Measurements from ENCODE around the gene ALG2. TPM values are rescaled to one million over a fixed set of nuclear protein-coding genes. Genes with fewer than 3 reads are reported as not detected.
A peak's percentile ranks its signal among the peaks of the same experiment; 100 is the strongest.

The ALG2 gene
- 10 to 100 TPM; 21.0 to 23.6 (median 23.4) TPM for total RNA-seq

GRCh38 chr9:99221621-99222415, at the start of gene ALG2, which contains the start of gene SEC61B:
Gene ALG2, minus strand, starts transcription at chr9:99221942. Its CDS starts 48 bp downstream, at chr9:99221894.
Gene SEC61B, plus strand, starts transcription at chr9:99222282. Its CDS starts 82 bp downstream, at chr9:99222364.
- no peaks in the 10 kb centered on the region for H3K9me3 Mint-ChIP-seq
- peak; percentile 94 to 95 for ATAC-seq
- peaks cover 72% of the 10 kb centered on the region for H3K4me1 Mint-ChIP-seq (ENCODE audit: low read depth)
- H3K36me3 Mint-ChIP-seq (ENCODE audit: insufficient read depth), result peaks cover 40% of the 10 kb centered on the region
- H3K27me3 Mint-ChIP-seq (ENCODE audit: low read depth), result no peaks in the 10 kb centered on the region
- H3K4me3 Mint-ChIP-seq, result peak within 1 kb of the TSS; percentile 95
- DNase-seq, result peak; percentile 91

DNA sequence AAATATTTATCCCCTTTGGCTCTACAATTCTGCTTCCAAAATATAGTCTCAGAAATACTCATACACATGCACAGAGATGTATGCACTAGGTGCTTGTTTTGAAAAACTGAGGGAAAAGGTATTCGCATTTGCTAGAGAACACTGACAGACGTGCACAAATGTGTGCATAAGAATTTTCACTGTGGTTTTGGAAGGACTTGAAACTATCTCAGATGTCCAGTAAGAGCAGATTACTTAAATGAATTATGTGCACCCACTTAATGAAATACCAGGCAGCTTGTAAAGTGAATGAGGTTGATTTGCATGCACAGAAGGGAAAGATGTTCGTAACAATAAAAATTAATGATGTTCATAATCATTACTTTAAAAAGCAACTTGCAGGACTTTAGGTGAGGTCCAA, 48.7 kb upstream of the ALG2 start:
- DNase-seq, result no peak
- no peaks in the 10 kb centered on the region for H3K36me3 Mint-ChIP-seq (ENCODE audit: insufficient read depth)
- no peak for ATAC-seq
- peaks cover 7% of the 10 kb centered on the region for H3K27me3 Mint-ChIP-seq (ENCODE audit: low read depth)
- H3K9me3 Mint-ChIP-seq, result no peaks in the 10 kb centered on the region
- peaks cover 10% of the 10 kb centered on the region for H3K4me1 Mint-ChIP-seq (ENCODE audit: low read depth)
- no peak overlapping the region for H3K4me3 Mint-ChIP-seq

DNA sequence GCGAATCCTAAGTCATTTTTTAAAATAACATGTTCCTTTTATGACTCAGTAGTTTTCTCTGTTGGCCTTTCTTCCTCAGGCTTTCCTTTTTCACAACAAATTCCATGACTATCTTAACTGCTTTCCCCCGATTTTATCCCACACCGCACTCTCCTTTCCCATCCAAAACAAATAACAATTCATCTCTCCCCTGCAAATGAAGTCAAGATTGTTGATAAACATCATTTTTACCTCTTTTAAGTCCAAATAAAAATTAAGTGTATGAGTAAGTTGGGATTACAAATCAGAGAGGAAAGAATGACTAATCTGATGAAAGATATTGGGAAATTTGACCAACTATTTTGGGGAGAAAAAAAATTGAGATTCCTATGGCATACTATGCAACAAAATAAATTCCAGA, 47.7 kb upstream of the ALG2 start:
- Mint-ChIP-seq H3K36me3 (ENCODE audit: insufficient read depth) (no peaks in the 10 kb centered on the region), H3K4me3 (no peak overlapping the region), H3K4me1 (ENCODE audit: low read depth) (peaks cover 10% of the 10 kb centered on the region), H3K27me3 (ENCODE audit: low read depth) (peaks cover 7% of the 10 kb centered on the region), H3K9me3 (no peaks in the 10 kb centered on the region)
- DNase-seq (no peak), ATAC-seq (no peak)

DNA sequence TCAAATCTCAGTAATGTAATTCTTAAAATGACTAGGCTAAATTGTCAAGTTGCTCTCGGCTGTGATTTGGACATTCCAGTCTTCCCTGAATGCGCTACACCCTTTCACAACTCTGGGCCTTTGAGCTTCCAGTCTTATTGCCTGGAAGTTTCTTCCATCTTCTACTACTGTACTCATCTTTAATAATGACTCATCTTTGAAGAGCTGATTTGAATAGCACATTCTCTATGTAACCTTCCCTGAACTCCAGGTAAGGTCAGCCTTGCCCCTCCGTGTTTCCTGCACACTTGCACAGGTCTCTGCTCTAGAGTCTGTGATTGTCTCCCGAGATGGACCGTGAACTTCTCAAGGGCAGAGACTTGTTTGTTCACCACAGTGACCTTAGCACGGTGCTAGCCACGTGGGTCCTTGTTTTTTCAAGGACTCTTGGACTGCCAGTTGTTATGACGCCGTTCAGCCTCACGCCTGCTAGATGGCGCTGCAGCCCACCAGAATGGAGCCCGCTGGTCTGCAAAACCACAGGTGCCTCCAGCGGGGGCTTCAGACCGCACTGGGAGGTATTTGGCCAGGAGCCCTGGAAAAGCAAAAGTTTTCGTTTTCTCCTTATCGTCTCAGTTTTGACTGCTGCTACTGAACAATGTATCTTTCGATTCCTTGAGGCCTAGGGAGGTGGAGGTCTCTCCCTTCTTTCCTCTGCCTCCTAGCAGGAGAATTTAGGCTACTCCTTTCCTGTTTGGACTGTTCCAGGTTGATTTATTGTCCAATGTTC, 44.7 kb upstream of the ALG2 start:
- H3K36me3 Mint-ChIP-seq (ENCODE audit: insufficient read depth), result no peaks in the 10 kb centered on the region

GRCh38 chr9:99265691-99266090, 43.9 kb upstream of the ALG2 start:
- Mint-ChIP-seq H3K9me3 (no peaks in the 10 kb centered on the region), H3K27me3 (ENCODE audit: low read depth) (peaks cover 5% of the 10 kb centered on the region), H3K4me1 (ENCODE audit: low read depth) (peaks cover 10% of the 10 kb centered on the region), H3K4me3 (no peak overlapping the region), H3K36me3 (ENCODE audit: insufficient read depth) (no peaks in the 10 kb centered on the region)
- no peak for ATAC-seq
- no peak for DNase-seq

More for the DNA sequence above, 44.7 kb upstream of the ALG2 start:
- DNase-seq (peak; percentile 46), ATAC-seq (peak; percentile 75 to 85)
- no peaks in the 10 kb centered on the region for H3K9me3 Mint-ChIP-seq
- H3K4me1 Mint-ChIP-seq (ENCODE audit: low read depth), result peaks cover 10% of the 10 kb centered on the region
- peak overlapping the region; percentile 51 for H3K4me3 Mint-ChIP-seq
- H3K27me3 Mint-ChIP-seq (ENCODE audit: low read depth), result peaks cover 5% of the 10 kb centered on the region

DNA sequence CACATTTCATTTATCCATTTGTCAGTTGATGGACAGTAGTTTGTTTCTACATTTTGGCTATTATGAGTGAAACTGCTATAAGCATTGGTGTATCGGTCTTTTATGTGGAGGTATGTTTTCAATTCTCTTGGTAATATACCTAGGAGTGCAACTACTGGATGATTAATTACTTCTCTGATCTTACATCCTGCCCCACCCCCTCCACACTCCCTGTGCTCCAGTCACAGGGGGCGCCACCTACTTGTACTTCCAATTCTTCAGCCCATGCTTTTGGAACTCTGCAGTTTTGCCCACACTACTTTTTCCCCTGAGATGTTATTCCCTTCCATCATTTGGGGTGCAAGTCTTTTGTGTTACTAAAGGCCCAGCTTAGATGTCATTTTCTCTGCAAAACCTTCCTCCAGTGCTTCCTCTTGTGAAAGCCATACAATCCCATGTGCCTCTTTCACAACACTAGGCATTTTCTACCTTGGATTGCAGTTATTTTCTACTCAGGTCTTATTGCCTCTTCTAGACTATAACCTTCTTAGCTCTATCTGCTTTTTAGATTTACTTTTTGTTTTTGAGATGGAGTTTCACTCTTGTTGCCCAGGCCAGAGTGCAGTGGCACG, 42.4 kb upstream of the ALG2 start:
- H3K9me3 Mint-ChIP-seq, result no peaks in the 10 kb centered on the region
- no peaks in the 10 kb centered on the region for H3K27me3 Mint-ChIP-seq (ENCODE audit: low read depth)
- no peaks in the 10 kb centered on the region for H3K36me3 Mint-ChIP-seq (ENCODE audit: insufficient read depth)
- no peak overlapping the region for H3K4me3 Mint-ChIP-seq
- ATAC-seq, result peak in 1 of 2 donors; percentile 19
- H3K4me1 Mint-ChIP-seq (ENCODE audit: low read depth), result peaks cover 16% of the 10 kb centered on the region
- DNase-seq, result no peak

DNA sequence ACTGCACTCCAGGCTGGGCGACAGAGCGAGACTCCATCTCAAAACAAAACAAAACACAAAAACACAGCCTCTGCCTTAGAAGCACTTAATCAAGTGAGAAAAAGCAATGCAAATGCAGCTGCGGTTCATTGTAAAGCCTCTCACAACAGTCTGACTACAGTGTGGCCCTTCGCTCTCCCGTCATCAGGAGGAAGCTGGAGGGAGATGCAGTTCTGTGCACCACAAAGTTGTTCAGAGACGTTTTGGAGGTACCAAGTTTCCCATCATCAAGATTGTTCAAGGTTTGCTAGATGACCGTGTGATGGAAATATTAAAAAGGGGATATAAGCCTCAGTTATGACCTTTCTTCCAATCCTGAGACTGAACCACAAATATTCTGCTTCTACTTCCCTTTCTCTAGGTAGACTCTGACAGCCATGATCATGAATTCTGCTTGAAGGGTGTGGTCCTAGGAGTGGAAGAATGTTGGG, 41.2 kb upstream of the ALG2 start:
- Mint-ChIP-seq H3K36me3 (ENCODE audit: insufficient read depth) (no peaks in the 10 kb centered on the region), H3K4me3 (no peak overlapping the region), H3K9me3 (no peaks in the 10 kb centered on the region), H3K27me3 (ENCODE audit: low read depth) (no peaks in the 10 kb centered on the region), H3K4me1 (ENCODE audit: low read depth) (peaks cover 18% of the 10 kb centered on the region)
- ATAC-seq (no peak), DNase-seq (no peak)

GRCh38 chr9:99261923-99262322, 40.2 kb upstream of the ALG2 start:
- no peak for ATAC-seq
- Mint-ChIP-seq H3K4me3 (no peak overlapping the region), H3K27me3 (ENCODE audit: low read depth) (no peaks in the 10 kb centered on the region), H3K36me3 (ENCODE audit: insufficient read depth) (no peaks in the 10 kb centered on the region), H3K4me1 (ENCODE audit: low read depth) (peaks cover 16% of the 10 kb centered on the region), H3K9me3 (no peaks in the 10 kb centered on the region)
- DNase-seq, result no peak

DNA sequence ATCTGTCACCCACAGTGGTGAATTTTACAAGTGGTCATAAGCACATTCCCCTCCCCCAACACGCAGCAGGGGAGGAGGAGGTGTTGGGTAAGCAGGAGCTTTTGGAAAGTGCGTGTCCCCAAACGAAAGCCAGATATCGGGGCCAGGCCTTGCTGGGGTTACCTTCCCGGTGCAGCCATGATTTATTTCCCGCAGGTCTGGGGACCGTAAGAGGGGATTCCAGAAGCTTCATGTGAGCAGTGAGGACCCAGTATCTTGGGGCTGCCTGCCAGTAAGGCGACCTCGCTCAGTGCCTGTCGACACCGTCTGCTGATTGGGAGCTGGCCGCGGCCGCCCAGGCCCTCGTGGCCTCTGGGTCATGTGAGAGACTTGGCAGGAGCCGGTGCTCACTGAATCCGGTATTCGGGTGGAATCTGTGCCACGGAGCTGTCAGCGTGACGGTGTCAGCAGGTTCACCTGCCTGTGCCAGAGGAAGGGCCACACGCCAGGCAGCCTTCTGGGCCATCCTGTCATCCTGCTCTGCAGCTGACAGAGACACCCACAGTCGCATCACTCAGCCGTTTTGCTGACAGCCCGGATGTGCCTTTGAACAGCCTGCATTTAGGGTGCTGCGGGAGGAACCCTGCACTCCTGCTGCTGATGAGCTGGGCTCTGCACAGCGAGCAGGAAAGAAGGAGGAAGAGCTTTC, 37.6 kb upstream of the ALG2 start:
- peak; percentile 17 for DNase-seq
- Mint-ChIP-seq H3K4me3 (no peak overlapping the region), H3K27me3 (ENCODE audit: low read depth) (peaks cover 3% of the 10 kb centered on the region)

DNA sequence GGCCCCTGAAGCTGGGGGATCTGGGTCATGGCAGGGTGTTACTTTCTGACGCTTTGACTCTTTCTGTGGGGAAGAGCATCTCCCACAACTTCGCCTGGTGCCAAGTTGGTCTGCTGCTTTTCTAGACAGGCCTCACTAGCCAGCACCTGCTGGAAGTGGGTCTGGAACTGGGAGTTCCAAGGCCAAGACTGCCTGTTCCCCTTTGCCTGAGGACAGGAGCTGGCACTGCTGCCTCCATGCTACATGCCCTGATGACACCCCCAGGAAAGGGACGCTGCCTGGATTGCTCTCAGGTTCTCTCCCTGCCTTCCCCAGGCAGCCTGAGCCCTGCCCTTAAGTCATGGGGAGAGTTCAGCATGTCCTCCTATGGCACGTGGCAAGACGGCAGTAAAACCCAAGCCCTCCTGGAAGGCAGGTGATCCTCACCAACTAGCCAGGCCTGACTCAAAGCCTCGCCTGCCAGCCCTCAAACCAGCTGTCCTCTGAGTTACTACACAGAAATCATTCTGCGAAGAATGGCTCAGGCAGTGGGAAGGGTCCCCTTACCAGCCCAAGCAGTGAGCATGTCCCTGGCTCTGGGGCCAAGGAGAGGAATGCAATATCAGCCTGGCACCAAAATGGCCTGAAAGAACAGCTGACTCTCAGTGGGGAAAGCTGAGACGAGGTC, 36.1 kb upstream of the ALG2 start:
- H3K9me3 Mint-ChIP-seq, result no peaks in the 10 kb centered on the region
- no peaks in the 10 kb centered on the region for H3K36me3 Mint-ChIP-seq (ENCODE audit: insufficient read depth)
- no peak for ATAC-seq
- H3K4me1 Mint-ChIP-seq (ENCODE audit: low read depth), result peaks cover 29% of the 10 kb centered on the region
- H3K4me3 Mint-ChIP-seq, result no peak overlapping the region
- DNase-seq, result no peak
- peaks cover 3% of the 10 kb centered on the region for H3K27me3 Mint-ChIP-seq (ENCODE audit: low read depth)

More for the DNA sequence above, 37.6 kb upstream of the ALG2 start:
- Mint-ChIP-seq H3K9me3 (no peaks in the 10 kb centered on the region), H3K36me3 (ENCODE audit: insufficient read depth) (no peaks in the 10 kb centered on the region), H3K4me1 (ENCODE audit: low read depth) (peaks cover 15% of the 10 kb centered on the region)
- peak; percentile 77 to 79 for ATAC-seq

DNA sequence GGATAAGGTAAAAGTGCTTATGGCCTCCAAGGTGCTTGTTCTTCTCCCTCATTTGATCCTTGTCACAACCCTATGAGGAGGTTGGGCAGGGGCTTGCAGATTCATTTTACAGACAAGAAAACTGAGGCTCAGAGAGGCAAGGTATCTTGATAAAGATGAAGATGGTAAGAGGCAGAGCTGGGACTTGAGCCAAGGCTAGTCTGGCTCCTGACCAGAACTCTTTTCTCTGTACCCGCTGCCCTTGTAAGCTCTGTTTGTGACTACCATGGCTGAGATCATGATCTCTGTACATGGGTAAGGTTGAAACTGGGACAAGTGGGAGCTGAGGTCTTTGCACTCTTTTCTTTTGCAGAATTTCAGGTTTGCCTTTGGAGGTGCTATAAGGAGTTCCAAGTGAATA, 33.9 kb upstream of the ALG2 start:
- no peaks in the 10 kb centered on the region for H3K9me3 Mint-ChIP-seq
- H3K4me3 Mint-ChIP-seq, result no peak overlapping the region
- DNase-seq (no peak), ATAC-seq (no peak)
- H3K27me3 Mint-ChIP-seq (ENCODE audit: low read depth), result peaks cover 3% of the 10 kb centered on the region
- H3K4me1 Mint-ChIP-seq (ENCODE audit: low read depth), result peaks cover 29% of the 10 kb centered on the region
- no peaks in the 10 kb centered on the region for H3K36me3 Mint-ChIP-seq (ENCODE audit: insufficient read depth)

GRCh38 chr9:99253772-99254431, 32.2 kb upstream of the ALG2 start:
- Mint-ChIP-seq H3K9me3 (no peaks in the 10 kb centered on the region), H3K36me3 (ENCODE audit: insufficient read depth) (no peaks in the 10 kb centered on the region), H3K27me3 (ENCODE audit: low read depth) (peaks cover 3% of the 10 kb centered on the region), H3K4me1 (ENCODE audit: low read depth) (peaks cover 27% of the 10 kb centered on the region), H3K4me3 (peak overlapping the region; percentile 50)
- DNase-seq, result peak; percentile 61
- peak; percentile 95 to 96 for ATAC-seq

DNA sequence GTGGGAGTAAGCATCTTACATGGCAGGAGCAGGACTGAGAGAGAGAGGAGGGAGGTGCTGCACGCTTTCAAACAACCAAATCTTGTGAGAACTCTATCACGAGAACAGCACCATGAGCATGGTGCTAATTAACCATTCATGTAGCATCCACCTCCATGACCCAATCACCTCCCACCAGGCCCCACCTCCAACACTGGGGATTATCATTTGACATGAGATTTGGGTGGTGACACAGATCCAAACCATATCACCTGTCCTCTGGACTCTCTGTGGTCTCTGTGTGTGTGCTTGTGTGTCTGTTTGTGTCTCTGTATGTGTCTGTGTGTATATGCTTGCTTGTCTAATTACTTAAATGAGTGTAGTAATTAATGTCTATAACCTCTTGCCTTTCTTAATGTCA, 31.4 kb upstream of the ALG2 start:
- ATAC-seq (peak in 1 of 2 donors; percentile 25), DNase-seq (no peak)
- H3K9me3 Mint-ChIP-seq, result no peaks in the 10 kb centered on the region
- H3K4me1 Mint-ChIP-seq (ENCODE audit: low read depth), result peaks cover 27% of the 10 kb centered on the region
- peak overlapping the region; percentile 50 for H3K4me3 Mint-ChIP-seq
- peaks cover 3% of the 10 kb centered on the region for H3K27me3 Mint-ChIP-seq (ENCODE audit: low read depth)
- H3K36me3 Mint-ChIP-seq (ENCODE audit: insufficient read depth), result peaks cover 2% of the 10 kb centered on the region

Measured in activated T-cell treated with anti-CD3 and anti-CD28 coated beads, Interleukin-2, amount 50 U/mL, for 4 hours (primary cell).